Measurements from ENCODE around the gene SERP2.

SERP2 gene

DNA sequence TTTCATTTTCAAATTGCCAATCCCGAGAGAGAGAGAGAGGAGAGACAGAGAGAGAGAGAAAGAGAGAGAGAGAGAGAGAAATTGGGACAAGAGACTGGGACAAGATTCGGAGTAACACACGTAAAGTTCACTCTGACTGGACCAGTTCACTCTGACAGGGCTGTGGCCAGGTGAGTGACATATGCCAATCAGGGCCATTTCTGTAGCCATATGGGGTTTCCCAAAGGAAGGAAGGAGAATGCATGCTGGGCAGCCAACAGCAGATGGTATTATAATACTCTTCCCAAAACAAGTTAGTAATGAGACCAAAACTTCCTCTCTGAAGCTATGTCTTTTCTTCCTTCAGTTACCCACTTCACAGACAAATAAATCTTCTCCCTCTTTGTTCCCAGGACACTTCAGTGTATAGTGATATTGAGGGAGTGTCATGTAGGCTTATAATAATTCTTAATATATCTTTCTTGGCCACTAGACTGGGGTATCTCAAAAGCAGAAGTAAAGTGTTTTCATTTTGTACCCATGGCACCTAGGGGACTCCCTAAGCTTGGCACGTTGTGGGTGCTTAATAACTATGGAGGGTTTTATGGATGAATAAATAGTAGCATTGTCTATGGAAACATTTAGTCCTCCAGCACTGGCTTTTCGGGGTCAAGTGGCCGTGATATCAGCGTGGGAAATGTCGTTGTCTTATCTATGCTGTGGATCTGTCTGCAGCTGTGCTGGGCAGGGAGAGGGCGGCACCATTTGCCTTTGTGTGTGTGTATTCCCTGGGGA lies 51.6 kb downstream of the SERP2 start:
- POLR2A ChIA-PET = no interaction called here

DNA sequence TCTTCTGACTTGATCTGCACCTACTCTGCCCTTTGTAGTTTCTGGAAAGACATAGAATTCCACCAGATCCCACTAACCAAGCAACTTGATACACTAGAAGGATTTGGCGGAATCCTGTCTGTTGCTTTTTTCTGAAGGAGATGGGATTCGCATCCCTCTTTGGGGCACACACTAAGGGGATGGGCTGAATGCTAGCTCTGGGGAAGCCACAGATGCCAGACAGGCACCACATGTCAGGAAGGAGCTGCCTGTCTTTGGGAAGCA lies 52.1 kb downstream of the SERP2 start:
- Histone ChIP-seq H3K4me1 (ENCODE audit: control insufficient read depth, insufficient read depth, low read length) (no peaks in the 10 kb centered on the region), H3K9me3 (ENCODE audit: control insufficient read depth, insufficient read depth, low read depth, low read length) (no peaks in the 10 kb centered on the region), H3K27ac (ENCODE audit: extremely low read depth, low read depth, low read length) (no peak overlapping the region), H3K4me3 (ENCODE audit: low read depth, low read length) (no peak overlapping the region), H3K36me3 (ENCODE audit: control insufficient read depth in 2 of 2, insufficient read depth in 1 of 2, low read length in 2 of 2) (no peaks in the 10 kb centered on the region)
- CTCF ChIA-PET = no interaction called here
- POLR2A ChIA-PET = no interaction called here
- TF ChIP-seq ZNF10 (tag by site-specific recombination; IDR thresholded peaks at IDR 0.05) = no peak
- TF ChIP-seq, protein P1, sequence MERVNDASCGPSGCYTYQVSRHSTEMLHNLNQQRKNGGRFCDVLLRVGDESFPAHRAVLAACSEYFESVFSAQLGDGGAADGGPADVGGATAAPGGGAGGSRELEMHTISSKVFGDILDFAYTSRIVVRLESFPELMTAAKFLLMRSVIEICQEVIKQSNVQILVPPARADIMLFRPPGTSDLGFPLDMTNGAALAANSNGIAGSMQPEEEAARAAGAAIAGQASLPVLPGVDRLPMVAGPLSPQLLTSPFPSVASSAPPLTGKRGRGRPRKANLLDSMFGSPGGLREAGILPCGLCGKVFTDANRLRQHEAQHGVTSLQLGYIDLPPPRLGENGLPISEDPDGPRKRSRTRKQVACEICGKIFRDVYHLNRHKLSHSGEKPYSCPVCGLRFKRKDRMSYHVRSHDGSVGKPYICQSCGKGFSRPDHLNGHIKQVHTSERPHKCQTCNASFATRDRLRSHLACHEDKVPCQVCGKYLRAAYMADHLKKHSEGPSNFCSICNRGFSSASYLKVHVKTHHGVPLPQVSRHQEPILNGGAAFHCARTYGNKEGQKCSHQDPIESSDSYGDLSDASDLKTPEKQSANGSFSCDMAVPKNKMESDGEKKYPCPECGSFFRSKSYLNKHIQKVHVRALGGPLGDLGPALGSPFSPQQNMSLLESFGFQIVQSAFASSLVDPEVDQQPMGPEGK (tag by site-specific recombination; IDR thresholded peaks at IDR 0.05) = no peak
- no peak for TF ChIP-seq ZNF140 (tag by site-specific recombination; IDR thresholded peaks at IDR 0.05)
- TF ChIP-seq ZNF433 (tag by site-specific recombination; IDR thresholded peaks at IDR 0.05; ENCODE audit: low read depth) = no peak
- TF ChIP-seq, protein P2, sequence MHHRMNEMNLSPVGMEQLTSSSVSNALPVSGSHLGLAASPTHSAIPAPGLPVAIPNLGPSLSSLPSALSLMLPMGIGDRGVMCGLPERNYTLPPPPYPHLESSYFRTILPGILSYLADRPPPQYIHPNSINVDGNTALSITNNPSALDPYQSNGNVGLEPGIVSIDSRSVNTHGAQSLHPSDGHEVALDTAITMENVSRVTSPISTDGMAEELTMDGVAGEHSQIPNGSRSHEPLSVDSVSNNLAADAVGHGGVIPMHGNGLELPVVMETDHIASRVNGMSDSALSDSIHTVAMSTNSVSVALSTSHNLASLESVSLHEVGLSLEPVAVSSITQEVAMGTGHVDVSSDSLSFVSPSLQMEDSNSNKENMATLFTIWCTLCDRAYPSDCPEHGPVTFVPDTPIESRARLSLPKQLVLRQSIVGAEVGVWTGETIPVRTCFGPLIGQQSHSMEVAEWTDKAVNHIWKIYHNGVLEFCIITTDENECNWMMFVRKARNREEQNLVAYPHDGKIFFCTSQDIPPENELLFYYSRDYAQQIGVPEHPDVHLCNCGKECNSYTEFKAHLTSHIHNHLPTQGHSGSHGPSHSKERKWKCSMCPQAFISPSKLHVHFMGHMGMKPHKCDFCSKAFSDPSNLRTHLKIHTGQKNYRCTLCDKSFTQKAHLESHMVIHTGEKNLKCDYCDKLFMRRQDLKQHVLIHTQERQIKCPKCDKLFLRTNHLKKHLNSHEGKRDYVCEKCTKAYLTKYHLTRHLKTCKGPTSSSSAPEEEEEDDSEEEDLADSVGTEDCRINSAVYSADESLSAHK (tag by site-specific recombination; IDR thresholded peaks at IDR 0.05) = no peak
- TF ChIP-seq WT1 (tag by site-specific recombination; IDR thresholded peaks at IDR 0.05) = no peak
- TF ChIP-seq SETDB1 (IDR thresholded peaks at IDR 0.05; ENCODE audit: insufficient read length, low read length) = no peak
- TF ChIP-seq ZNF660 (tag by site-specific recombination; IDR thresholded peaks at IDR 0.05) = no peak
- TF ChIP-seq, protein P3, sequence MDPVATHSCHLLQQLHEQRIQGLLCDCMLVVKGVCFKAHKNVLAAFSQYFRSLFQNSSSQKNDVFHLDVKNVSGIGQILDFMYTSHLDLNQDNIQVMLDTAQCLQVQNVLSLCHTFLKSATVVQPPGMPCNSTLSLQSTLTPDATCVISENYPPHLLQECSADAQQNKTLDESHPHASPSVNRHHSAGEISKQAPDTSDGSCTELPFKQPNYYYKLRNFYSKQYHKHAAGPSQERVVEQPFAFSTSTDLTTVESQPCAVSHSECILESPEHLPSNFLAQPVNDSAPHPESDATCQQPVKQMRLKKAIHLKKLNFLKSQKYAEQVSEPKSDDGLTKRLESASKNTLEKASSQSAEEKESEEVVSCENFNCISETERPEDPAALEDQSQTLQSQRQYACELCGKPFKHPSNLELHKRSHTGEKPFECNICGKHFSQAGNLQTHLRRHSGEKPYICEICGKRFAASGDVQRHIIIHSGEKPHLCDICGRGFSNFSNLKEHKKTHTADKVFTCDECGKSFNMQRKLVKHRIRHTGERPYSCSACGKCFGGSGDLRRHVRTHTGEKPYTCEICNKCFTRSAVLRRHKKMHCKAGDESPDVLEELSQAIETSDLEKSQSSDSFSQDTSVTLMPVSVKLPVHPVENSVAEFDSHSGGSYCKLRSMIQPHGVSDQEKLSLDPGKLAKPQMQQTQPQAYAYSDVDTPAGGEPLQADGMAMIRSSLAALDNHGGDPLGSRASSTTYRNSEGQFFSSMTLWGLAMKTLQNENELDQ (tag by site-specific recombination; IDR thresholded peaks at IDR 0.05; ENCODE audit: low read depth) = no peak
- no peak for TF ChIP-seq KLF1 (tag by site-specific recombination; IDR thresholded peaks at IDR 0.05)
- TF ChIP-seq SP3 (tag by site-specific recombination; IDR thresholded peaks at IDR 0.05) = no peak
- TF ChIP-seq, protein P4, sequence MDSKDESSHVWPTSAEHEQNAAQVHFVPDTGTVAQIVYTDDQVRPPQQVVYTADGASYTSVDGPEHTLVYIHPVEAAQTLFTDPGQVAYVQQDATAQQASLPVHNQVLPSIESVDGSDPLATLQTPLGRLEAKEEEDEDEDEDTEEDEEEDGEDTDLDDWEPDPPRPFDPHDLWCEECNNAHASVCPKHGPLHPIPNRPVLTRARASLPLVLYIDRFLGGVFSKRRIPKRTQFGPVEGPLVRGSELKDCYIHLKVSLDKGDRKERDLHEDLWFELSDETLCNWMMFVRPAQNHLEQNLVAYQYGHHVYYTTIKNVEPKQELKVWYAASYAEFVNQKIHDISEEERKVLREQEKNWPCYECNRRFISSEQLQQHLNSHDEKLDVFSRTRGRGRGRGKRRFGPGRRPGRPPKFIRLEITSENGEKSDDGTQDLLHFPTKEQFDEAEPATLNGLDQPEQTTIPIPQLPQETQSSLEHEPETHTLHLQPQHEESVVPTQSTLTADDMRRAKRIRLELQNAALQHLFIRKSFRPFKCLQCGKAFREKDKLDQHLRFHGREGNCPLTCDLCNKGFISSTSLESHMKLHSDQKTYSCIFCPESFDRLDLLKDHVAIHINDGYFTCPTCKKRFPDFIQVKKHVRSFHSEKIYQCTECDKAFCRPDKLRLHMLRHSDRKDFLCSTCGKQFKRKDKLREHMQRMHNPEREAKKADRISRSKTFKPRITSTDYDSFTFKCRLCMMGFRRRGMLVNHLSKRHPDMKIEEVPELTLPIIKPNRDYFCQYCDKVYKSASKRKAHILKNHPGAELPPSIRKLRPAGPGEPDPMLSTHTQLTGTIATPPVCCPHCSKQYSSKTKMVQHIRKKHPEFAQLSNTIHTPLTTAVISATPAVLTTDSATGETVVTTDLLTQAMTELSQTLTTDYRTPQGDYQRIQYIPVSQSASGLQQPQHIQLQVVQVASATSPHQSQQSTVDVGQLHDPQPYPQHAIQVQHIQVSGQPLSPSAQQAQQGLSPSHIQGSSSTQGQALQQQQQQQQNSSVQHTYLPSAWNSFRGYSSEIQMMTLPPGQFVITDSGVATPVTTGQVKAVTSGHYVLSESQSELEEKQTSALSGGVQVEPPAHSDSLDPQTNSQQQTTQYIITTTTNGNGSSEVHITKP (tag by site-specific recombination; IDR thresholded peaks at IDR 0.05) = no peak
- no peak for TF ChIP-seq ZNF423 (tag by site-specific recombination; IDR thresholded peaks at IDR 0.05)
- TF ChIP-seq FEZF1 (tag by site-specific recombination; IDR thresholded peaks at IDR 0.05) = no peak

More for the DNA sequence above, 51.6 kb downstream of the SERP2 start:
- CTCF ChIA-PET = no interaction called here
- Histone ChIP-seq H3K9me3 (ENCODE audit: control insufficient read depth, insufficient read depth, low read depth, low read length) (no peaks in the 10 kb centered on the region), H3K4me1 (ENCODE audit: control insufficient read depth, insufficient read depth, low read length) (no peaks in the 10 kb centered on the region), H3K27ac (ENCODE audit: extremely low read depth, low read depth, low read length) (no peak overlapping the region), H3K4me3 (ENCODE audit: low read depth, low read length) (no peak overlapping the region), H3K36me3 (ENCODE audit: control insufficient read depth in 2 of 2, insufficient read depth in 1 of 2, low read length in 2 of 2) (no peaks in the 10 kb centered on the region)
- TF ChIP-seq, protein P5, sequence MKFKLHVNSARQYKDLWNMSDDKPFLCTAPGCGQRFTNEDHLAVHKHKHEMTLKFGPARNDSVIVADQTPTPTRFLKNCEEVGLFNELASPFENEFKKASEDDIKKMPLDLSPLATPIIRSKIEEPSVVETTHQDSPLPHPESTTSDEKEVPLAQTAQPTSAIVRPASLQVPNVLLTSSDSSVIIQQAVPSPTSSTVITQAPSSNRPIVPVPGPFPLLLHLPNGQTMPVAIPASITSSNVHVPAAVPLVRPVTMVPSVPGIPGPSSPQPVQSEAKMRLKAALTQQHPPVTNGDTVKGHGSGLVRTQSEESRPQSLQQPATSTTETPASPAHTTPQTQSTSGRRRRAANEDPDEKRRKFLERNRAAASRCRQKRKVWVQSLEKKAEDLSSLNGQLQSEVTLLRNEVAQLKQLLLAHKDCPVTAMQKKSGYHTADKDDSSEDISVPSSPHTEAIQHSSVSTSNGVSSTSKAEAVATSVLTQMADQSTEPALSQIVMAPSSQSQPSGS (tag by site-specific recombination; IDR thresholded peaks at IDR 0.05; ENCODE audit: low read depth) = no peak
- TF ChIP-seq ZBTB20 (tag by site-specific recombination; IDR thresholded peaks at IDR 0.05) (no peak), ZNF473 (tag by site-specific recombination; IDR thresholded peaks at IDR 0.05) (no peak), KLF9 (tag by site-specific recombination; IDR thresholded peaks at IDR 0.05; ENCODE audit: low read depth) (no peak), ZNF768 (tag by site-specific recombination; IDR thresholded peaks at IDR 0.05) (no peak), ZNF596 (tag by site-specific recombination; IDR thresholded peaks at IDR 0.05) (peak; percentile 84), WT1 (tag by site-specific recombination; IDR thresholded peaks at IDR 0.05) (no peak), ZNF302 (tag by site-specific recombination; IDR thresholded peaks at IDR 0.05; ENCODE audit: low read depth) (no peak), ZBTB48 (tag by site-specific recombination; IDR thresholded peaks at IDR 0.05) (no peak), ZNF585B (tag by site-specific recombination; IDR thresholded peaks at IDR 0.05) (peak; percentile 48), ZNF341 (tag by site-specific recombination; IDR thresholded peaks at IDR 0.05; ENCODE audit: low read depth) (no peak), ZNF114 (tag by site-specific recombination; IDR thresholded peaks at IDR 0.05) (no peak)
- TF ChIP-seq, protein P6, sequence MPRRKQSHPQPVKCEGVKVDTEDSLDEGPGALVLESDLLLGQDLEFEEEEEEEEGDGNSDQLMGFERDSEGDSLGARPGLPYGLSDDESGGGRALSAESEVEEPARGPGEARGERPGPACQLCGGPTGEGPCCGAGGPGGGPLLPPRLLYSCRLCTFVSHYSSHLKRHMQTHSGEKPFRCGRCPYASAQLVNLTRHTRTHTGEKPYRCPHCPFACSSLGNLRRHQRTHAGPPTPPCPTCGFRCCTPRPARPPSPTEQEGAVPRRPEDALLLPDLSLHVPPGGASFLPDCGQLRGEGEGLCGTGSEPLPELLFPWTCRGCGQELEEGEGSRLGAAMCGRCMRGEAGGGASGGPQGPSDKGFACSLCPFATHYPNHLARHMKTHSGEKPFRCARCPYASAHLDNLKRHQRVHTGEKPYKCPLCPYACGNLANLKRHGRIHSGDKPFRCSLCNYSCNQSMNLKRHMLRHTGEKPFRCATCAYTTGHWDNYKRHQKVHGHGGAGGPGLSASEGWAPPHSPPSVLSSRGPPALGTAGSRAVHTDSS (tag by site-specific recombination; IDR thresholded peaks at IDR 0.05) = no peak

All from HEK293 (cell line).